NCI-H82 (cell line): ENCODE data around the gene SPDEF.

ENCODE experiments used
- DNase-seq: peaks from one replicate; lab custom pipeline; 2025; lab: John Stamatoyannopoulos, UW

Gene SPDEF

GRCh38 chr6:34514593-34515472, 41.3 kb downstream of the SPDEF start:
- DNase-seq, result peak; percentile 65

GRCh38 chr6:34514112-34514511, 42.0 kb downstream of the SPDEF start:
- no peak for DNase-seq

GRCh38 chr6:34513646-34514045, 42.5 kb downstream of the SPDEF start:
- peak; percentile 99 for DNase-seq

- peak; percentile 57 for DNase-seq
These were observed 43.4 kb downstream of the SPDEF start for GRCh38 chr6:34512738-34513115.

GRCh38 chr6:34511915-34512737, 44.0 kb downstream of the SPDEF start:
- DNase-seq, result peak; percentile 90

- no peak for DNase-seq
These were observed 44.8 kb downstream of the SPDEF start for GRCh38 chr6:34511214-34511914.

GRCh38 chr6:34510299-34510698, 45.8 kb downstream of the SPDEF start:
- no peak for DNase-seq

GRCh38 chr6:34509782-34510181, 46.3 kb downstream of the SPDEF start:
- DNase-seq, result no peak

GRCh38 chr6:34508425-34508824, 47.7 kb downstream of the SPDEF start:
- DNase-seq, result no peak

GRCh38 chr6:34506718-34507117, 49.4 kb downstream of the SPDEF start:
- no peak for DNase-seq

GRCh38 chr6:34497411-34497810, 58.7 kb downstream of the SPDEF start:
- DNase-seq, result no peak

GRCh38 chr6:34496103-34496685, 59.9 kb downstream of the SPDEF start:
- DNase-seq, result no peak

GRCh38 chr6:34494973-34495372, 61.2 kb downstream of the SPDEF start:
- no peak for DNase-seq

- DNase-seq, result no peak
These were observed 62.8 kb downstream of the SPDEF start for GRCh38 chr6:34493344-34493743.

- DNase-seq, result peak; percentile 78
These were observed 65.1 kb downstream of the SPDEF start for GRCh38 chr6:34491091-34491430.

GRCh38 chr6:34490390-34491090, 65.6 kb downstream of the SPDEF start:
- DNase-seq, result peak; percentile 79

GRCh38 chr6:34489207-34489805, 66.8 kb downstream of the SPDEF start:
- DNase-seq, result no peak
